Stimulated activated naive B cell treated with anti-CD40 and anti-IgM and Interleukin-4, amounts not matched to agents 10 μg/mL and 1 μg/mL and 100 μg/mL, for 72 hours (primary cell): ENCODE data around the gene TC2N.
"Not testable (repeated sequence)": the region's sequence is repeated elsewhere in the genome, so short reads cannot be mapped to it uniquely, and the experiment has no call there.

Source experiments
- ATAC-seq, 2 donors: fragments of 150-1000 bp; cut with Tn5 transposase; replicated peaks; 2 replicates each; pipeline ENCODE4 v1.10.0; 2021; ENCODE audit warnings: moderate library complexity in 1 of 2
- DNase-seq: peaks from one replicate; pipeline ENCODE4 v3.0.0; 2021
- H3K27ac Mint-ChIP-seq: one replicate; pipeline ENCODE4 v1.8.0; 2022; ENCODE audit warnings: mild to moderate bottlenecking, mixed read lengths
- H3K27me3 Mint-ChIP-seq, 2 donors: one replicate each; pipeline ENCODE4 v1.8.0; 2022; ENCODE audit warnings: mixed read lengths in 2 of 2
- H3K36me3 Mint-ChIP-seq, 2 donors: one replicate each; pipeline ENCODE4 v1.8.0; 2022; ENCODE audit warnings: mixed read lengths in 2 of 2, mild to moderate bottlenecking in 1 of 2
- H3K4me1 Mint-ChIP-seq, 2 donors: one replicate each; pipeline ENCODE4 v1.8.0; 2022; ENCODE audit warnings: mixed read lengths in 2 of 2, mild to moderate bottlenecking in 1 of 2
- H3K4me3 Mint-ChIP-seq, 2 donors: one replicate each; pipeline ENCODE4 v1.8.0; 2022; ENCODE audit warnings: mild to moderate bottlenecking in 2 of 2, mixed read lengths in 2 of 2, moderate library complexity in 1 of 2
- H3K9me3 Mint-ChIP-seq, 2 donors: one replicate each; pipeline ENCODE4 v1.8.0; 2022; ENCODE audit warnings: mixed read lengths in 2 of 2, mild to moderate bottlenecking in 1 of 2

TC2N gene

GRCh38 chr14:91754185-91754584 lies 113.2 kb downstream of the TC2N start:
- ATAC-seq: no peak
- H3K27ac Mint-ChIP-seq: no peak overlapping the region
- H3K9me3 Mint-ChIP-seq: no peaks in the 10 kb centered on the region
- no peak for DNase-seq
- H3K27me3 Mint-ChIP-seq: peaks cover 33 to 42% of the 10 kb centered on the region in 2 donors
- no peak overlapping the region for H3K4me3 Mint-ChIP-seq
- peaks cover 0 to 1% of the 10 kb centered on the region in 2 donors for H3K36me3 Mint-ChIP-seq
- no peaks in the 10 kb centered on the region for H3K4me1 Mint-ChIP-seq

- Mint-ChIP-seq H3K27ac (no peak overlapping the region), H3K36me3 (no peaks in the 10 kb centered on the region), H3K27me3 (peaks cover 39 to 48% of the 10 kb centered on the region in 2 donors), H3K4me1 (no peaks in the 10 kb centered on the region), H3K4me3 (no peak overlapping the region), H3K9me3 (no peaks in the 10 kb centered on the region)
- ATAC-seq (no peak), DNase-seq (no peak)
Observed at GRCh38 chr14:91753501-91754128, 113.7 kb downstream of the TC2N start.

GRCh38 chr14:91752961-91753360 lies 114.4 kb downstream of the TC2N start:
- Mint-ChIP-seq H3K4me3 (no peak overlapping the region), H3K9me3 (no peaks in the 10 kb centered on the region), H3K4me1 (no peaks in the 10 kb centered on the region), H3K27ac (no peak overlapping the region), H3K27me3 (peaks cover 39 to 48% of the 10 kb centered on the region in 2 donors), H3K36me3 (no peaks in the 10 kb centered on the region)
- ATAC-seq: no peak
- no peak for DNase-seq

DNA sequence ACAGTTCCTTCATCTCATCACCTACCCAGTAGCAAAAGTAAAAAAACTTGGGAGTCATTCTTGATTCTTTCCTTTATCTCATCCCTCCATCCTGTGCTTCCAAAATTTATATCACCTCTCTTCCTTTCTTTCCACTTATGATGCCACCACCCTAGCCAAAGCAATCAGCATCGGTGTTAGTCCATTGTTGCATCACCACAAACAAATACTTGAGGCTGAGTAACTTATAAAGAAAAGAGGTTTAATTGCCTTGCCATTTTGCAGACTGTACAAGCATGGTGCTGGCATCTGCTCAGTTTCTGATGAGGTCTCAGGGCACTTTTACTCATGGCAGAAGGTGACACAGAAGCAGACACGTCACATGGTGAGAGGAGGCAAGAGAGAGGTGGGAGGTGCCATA lies 115.6 kb downstream of the TC2N start:
- Mint-ChIP-seq H3K36me3 (no peaks in the 10 kb centered on the region), H3K9me3 (no peaks in the 10 kb centered on the region), H3K27me3 (peaks cover 39 to 48% of the 10 kb centered on the region in 2 donors), H3K27ac (no peak overlapping the region), H3K4me3 (no peak overlapping the region), H3K4me1 (no peaks in the 10 kb centered on the region)
- DNase-seq (no peak), ATAC-seq (no peak)

DNA sequence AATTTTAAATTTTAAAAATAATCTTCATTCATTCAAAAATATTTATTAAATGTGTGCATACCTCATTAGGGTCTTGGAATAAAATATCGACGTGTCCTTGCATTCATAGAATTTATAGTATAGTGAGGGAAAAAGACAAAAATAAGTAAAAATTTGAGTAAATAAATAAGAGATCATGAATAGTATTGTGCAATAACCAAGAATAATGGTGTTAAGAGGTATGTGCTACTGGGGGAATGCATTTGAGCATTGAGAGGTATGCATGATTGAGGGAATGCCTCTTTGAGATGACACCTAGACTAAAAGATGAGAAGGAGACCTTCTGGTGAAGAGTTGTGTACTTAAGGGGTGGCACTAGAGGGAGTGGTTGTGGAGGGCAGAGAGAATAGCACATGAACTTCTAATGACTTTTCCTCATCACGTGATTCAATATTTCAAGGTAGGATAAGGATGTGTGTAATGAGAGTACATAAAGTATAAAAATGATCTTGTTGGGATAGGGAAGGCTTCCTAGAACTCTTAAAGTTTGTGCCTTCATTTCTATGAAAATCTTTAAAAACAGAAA lies 116.6 kb downstream of the TC2N start:
- Mint-ChIP-seq H3K27me3 (peaks cover 39 to 48% of the 10 kb centered on the region in 2 donors), H3K9me3 (no peaks in the 10 kb centered on the region), H3K27ac (no peak overlapping the region), H3K4me1 (no peaks in the 10 kb centered on the region), H3K4me3 (no peak overlapping the region), H3K36me3 (no peaks in the 10 kb centered on the region)
- ATAC-seq: no peak
- no peak for DNase-seq

GRCh38 chr14:91749868-91750267 lies 117.5 kb downstream of the TC2N start:
- H3K27me3 Mint-ChIP-seq: peaks cover 39 to 48% of the 10 kb centered on the region in 2 donors
- ATAC-seq: no peak

GRCh38 chr14:91748049-91748448 lies 119.3 kb downstream of the TC2N start:
- H3K4me1 Mint-ChIP-seq: no peaks in the 10 kb centered on the region
- H3K27me3 Mint-ChIP-seq: peaks cover 31 to 39% of the 10 kb centered on the region in 2 donors
- no peak overlapping the region for H3K4me3 Mint-ChIP-seq
- H3K9me3 Mint-ChIP-seq: no peaks in the 10 kb centered on the region
- H3K36me3 Mint-ChIP-seq: no peaks in the 10 kb centered on the region
- ATAC-seq (no peak), DNase-seq (no peak)
- no peak overlapping the region for H3K27ac Mint-ChIP-seq

More at GRCh38 chr14:91749868-91750267, 117.5 kb downstream of the TC2N start:
- no peak overlapping the region for H3K4me3 Mint-ChIP-seq
- DNase-seq: no peak
- no peaks in the 10 kb centered on the region for H3K9me3 Mint-ChIP-seq
- H3K4me1 Mint-ChIP-seq: no peaks in the 10 kb centered on the region
- H3K36me3 Mint-ChIP-seq: no peaks in the 10 kb centered on the region
- no peak overlapping the region for H3K27ac Mint-ChIP-seq

DNA sequence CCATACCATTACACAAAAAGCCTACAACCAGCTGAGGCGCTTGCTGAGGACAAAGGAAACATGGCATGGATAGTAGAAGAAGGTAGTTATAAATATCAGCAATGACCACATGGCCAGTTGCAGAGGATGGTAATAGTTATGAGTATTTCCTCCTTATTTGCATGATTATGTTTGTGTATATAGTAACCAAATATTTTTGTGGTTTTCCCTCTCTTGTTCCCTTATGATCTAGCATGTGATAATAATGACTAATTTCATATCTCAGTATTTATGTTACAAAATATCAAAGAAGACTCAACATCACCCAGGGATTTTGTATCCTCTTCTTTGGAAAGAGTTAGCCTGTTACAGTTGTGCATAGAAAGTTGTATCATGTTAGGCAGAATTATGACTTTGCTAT lies 122.0 kb downstream of the TC2N start:
- no peak overlapping the region for H3K27ac Mint-ChIP-seq
- ATAC-seq: peak in 1 of 2 donors; percentile 31
- peaks cover 14 to 17% of the 10 kb centered on the region in 2 donors for H3K27me3 Mint-ChIP-seq
- no peak overlapping the region for H3K4me3 Mint-ChIP-seq
- H3K9me3 Mint-ChIP-seq: no peaks in the 10 kb centered on the region
- H3K36me3 Mint-ChIP-seq: no peaks in the 10 kb centered on the region
- DNase-seq: no peak
- H3K4me1 Mint-ChIP-seq: no peaks in the 10 kb centered on the region

DNA sequence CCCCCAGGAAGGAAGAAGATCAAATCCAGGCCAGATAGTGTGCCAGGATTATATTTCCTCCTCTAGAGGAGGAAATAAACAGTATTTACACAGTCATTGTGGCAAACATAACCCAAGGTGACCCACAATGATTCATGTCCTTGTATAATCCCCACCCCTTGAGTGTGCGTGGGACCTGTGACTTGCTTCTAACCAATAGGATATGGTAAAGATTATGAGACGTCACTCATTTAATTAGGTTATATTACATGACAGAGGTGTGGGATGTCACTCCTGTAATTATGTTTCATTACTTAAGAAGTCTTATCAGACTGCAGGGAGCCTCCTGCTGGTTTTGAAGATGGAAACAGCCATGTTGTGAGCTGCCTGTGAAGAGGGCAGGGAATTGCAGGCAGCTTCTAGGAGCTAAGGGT lies 123.3 kb downstream of the TC2N start:
- Mint-ChIP-seq H3K9me3 (peaks cover 0 to 5% of the 10 kb centered on the region in 2 donors), H3K4me1 (no peaks in the 10 kb centered on the region)

DNA sequence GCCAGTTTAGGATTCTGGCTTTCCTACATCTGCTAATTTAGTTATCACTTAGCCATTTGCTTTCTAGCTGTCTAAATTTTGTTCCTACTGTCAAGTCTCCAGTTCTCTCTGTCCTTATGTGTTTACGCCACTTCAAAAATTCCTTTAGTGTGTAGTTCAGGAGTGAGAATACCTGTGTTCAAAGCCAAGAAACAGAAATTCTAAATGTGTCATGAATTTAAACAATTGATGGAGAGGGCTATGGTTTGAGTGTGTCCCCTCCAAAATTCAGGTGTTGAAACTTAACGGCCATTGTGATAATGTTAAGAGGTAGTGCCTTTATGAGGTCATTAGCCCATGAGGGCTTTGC lies 124.1 kb downstream of the TC2N start:
- H3K9me3 Mint-ChIP-seq: peaks cover 0 to 5% of the 10 kb centered on the region in 2 donors
- H3K4me3 Mint-ChIP-seq: no peak overlapping the region
- ATAC-seq (no peak), DNase-seq (no peak)
- no peaks in the 10 kb centered on the region for H3K36me3 Mint-ChIP-seq
- H3K4me1 Mint-ChIP-seq: no peaks in the 10 kb centered on the region
- no peak overlapping the region for H3K27ac Mint-ChIP-seq
- no peaks in the 10 kb centered on the region for H3K27me3 Mint-ChIP-seq

More for the DNA sequence above, 123.3 kb downstream of the TC2N start:
- ATAC-seq (no peak), DNase-seq (no peak)
- Mint-ChIP-seq H3K27me3 (peaks cover 5% of the 10 kb centered on the region in 2 donors), H3K36me3 (no peaks in the 10 kb centered on the region), H3K4me3 (no peak overlapping the region), H3K27ac (no peak overlapping the region)

- H3K4me1 Mint-ChIP-seq: no peaks in the 10 kb centered on the region
- H3K27ac Mint-ChIP-seq: no peak overlapping the region
- H3K9me3 Mint-ChIP-seq: peaks cover 0 to 5% of the 10 kb centered on the region in 2 donors
- DNase-seq: no peak
- no peaks in the 10 kb centered on the region for H3K36me3 Mint-ChIP-seq
- ATAC-seq: no peak
- H3K27me3 Mint-ChIP-seq: no peaks in the 10 kb centered on the region
- no peak overlapping the region for H3K4me3 Mint-ChIP-seq
Observed at GRCh38 chr14:91742621-91743304, 124.6 kb downstream of the TC2N start.

DNA sequence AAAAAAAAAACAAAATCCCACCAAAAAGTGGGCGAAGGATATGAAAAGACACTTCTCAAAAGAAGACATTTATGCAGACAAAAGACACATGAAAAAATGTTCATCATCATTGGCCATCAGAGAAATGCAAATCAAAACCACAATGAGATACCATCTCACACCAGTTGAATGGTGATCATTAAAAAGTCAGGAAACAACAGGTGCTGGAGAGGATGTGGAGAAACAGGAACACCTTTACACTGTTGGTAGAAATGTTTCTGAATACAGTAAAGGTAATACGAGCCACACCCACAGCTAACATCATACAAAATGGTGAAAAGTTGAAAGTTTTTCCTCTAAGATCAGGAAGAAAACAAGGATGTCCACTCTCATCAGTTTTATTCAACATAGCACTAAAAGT lies 127.5 kb downstream of the TC2N start:
- DNase-seq, H3K9me3 Mint-ChIP-seq, ATAC-seq, H3K27ac Mint-ChIP-seq, H3K4me1 Mint-ChIP-seq, H3K4me3 Mint-ChIP-seq, H3K36me3 Mint-ChIP-seq: not testable (repeated sequence)
- peaks cover 20 to 23% of the 10 kb centered on the region in 2 donors for H3K27me3 Mint-ChIP-seq

DNA sequence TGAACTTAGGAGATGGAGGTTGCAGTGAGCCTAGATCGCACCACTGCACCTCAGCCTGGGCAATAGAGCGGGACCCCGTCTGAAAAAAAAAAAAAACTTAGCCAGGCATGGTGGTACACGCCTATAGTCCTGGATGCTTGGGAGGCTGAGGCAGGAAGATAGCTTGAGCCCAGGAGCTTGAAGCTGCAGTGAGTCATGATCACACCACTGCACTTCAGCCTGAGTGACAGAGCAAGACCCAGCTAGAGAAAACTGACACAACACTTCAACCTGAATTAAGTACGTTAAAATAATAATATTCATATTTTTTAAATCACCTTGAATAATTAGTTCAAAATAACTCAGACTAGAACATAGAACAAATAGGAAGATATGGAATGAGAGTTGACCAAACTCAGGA lies 129.7 kb downstream of the TC2N start:
- H3K27ac Mint-ChIP-seq: no peak overlapping the region
- no peaks in the 10 kb centered on the region for H3K4me1 Mint-ChIP-seq
- no peak overlapping the region for H3K4me3 Mint-ChIP-seq
- ATAC-seq (no peak), DNase-seq (no peak)
- H3K36me3 Mint-ChIP-seq: peaks cover 2% of the 10 kb centered on the region in 2 donors
- H3K27me3 Mint-ChIP-seq: peaks cover 24 to 28% of the 10 kb centered on the region in 2 donors
- peaks cover 3 to 5% of the 10 kb centered on the region in 2 donors for H3K9me3 Mint-ChIP-seq

GRCh38 chr14:91732859-91733477 lies 134.4 kb downstream of the TC2N start:
- peaks cover 0 to 3% of the 10 kb centered on the region in 2 donors for H3K9me3 Mint-ChIP-seq
- no peak overlapping the region for H3K27ac Mint-ChIP-seq
- H3K36me3 Mint-ChIP-seq: peaks cover 2% of the 10 kb centered on the region in 2 donors
- peaks cover 24 to 28% of the 10 kb centered on the region in 2 donors for H3K27me3 Mint-ChIP-seq
- DNase-seq: no peak
- no peak for ATAC-seq
- no peaks in the 10 kb centered on the region for H3K4me1 Mint-ChIP-seq
- H3K4me3 Mint-ChIP-seq: no peak overlapping the region
